Hepatic stellate cell (primary cell): ENCODE measurements around the gene RAD18.
A peak's percentile ranks its signal among the peaks of the same experiment; 100 is the strongest.

ENCODE experiments used
- DNase-seq: peaks from one replicate; pipeline ENCODE4 v3.0.0; 2011; ENCODE audit warnings: low spot score

RAD18 gene

GRCh38 chr3:8963137-8963853 is at the start of gene RAD18:
TSS of gene RAD18 (minus strand) at chr3:8963472. CDS start at chr3:8963385, 87 bp downstream.
- peak; percentile 80 for DNase-seq

GRCh38 chr3:9012521-9012920 is 49.2 kb upstream of the RAD18 start:
- DNase-seq = no peak

GRCh38 chr3:9009976-9010545 is 46.8 kb upstream of the RAD18 start:
- DNase-seq = no peak

GRCh38 chr3:9008550-9009255 is 45.4 kb upstream of the RAD18 start:
- no peak for DNase-seq

- DNase-seq = no peak
Observed at GRCh38 chr3:9007928-9008327, 44.7 kb upstream of the RAD18 start.

GRCh38 chr3:9007213-9007612 is 43.9 kb upstream of the RAD18 start:
- no peak for DNase-seq

GRCh38 chr3:9000041-9000440 is 36.8 kb upstream of the RAD18 start:
- no peak for DNase-seq

- DNase-seq = no peak
Observed at GRCh38 chr3:8997151-8997550, 33.9 kb upstream of the RAD18 start.

GRCh38 chr3:8996681-8997121 is 33.4 kb upstream of the RAD18 start:
- DNase-seq = no peak

GRCh38 chr3:8996216-8996615 is 32.9 kb upstream of the RAD18 start:
- DNase-seq = no peak

GRCh38 chr3:8994226-8994625 is 31.0 kb upstream of the RAD18 start:
- DNase-seq = no peak

- no peak for DNase-seq
Observed at GRCh38 chr3:8993331-8993730, 30.1 kb upstream of the RAD18 start.

GRCh38 chr3:8992854-8993253 is 29.6 kb upstream of the RAD18 start:
- DNase-seq = no peak

- no peak for DNase-seq
Observed at GRCh38 chr3:8992199-8992598, 28.9 kb upstream of the RAD18 start.

GRCh38 chr3:8990266-8991215 is 27.3 kb upstream of the RAD18 start:
- DNase-seq = no peak

- DNase-seq = no peak
Observed at GRCh38 chr3:8988791-8989558, 25.7 kb upstream of the RAD18 start.

GRCh38 chr3:8988384-8988655 is 25.0 kb upstream of the RAD18 start:
- DNase-seq = no peak

GRCh38 chr3:8987645-8988383 is 24.5 kb upstream of the RAD18 start:
- peak; percentile 72 for DNase-seq

GRCh38 chr3:8987226-8987625 is 24.0 kb upstream of the RAD18 start:
- no peak for DNase-seq

- no peak for DNase-seq
Observed at GRCh38 chr3:8986741-8987140, 23.5 kb upstream of the RAD18 start.

GRCh38 chr3:8985876-8986275 is 22.6 kb upstream of the RAD18 start:
- DNase-seq = no peak
